Kasumi-1 (cell line): ENCODE data around the gene DYNC2H1.
"Not testable (repeated sequence)": the region's sequence is repeated elsewhere in the genome, so short reads cannot be mapped to it uniquely, and the experiment has no call there.

ENCODE experiments used
- DNase-seq, 2 experiments: peaks; one replicate each; lab custom pipeline; 2025; lab: John Stamatoyannopoulos, UW

DYNC2H1 gene

GRCh38 chr11:103368145-103368544 lies 258.9 kb downstream of the DYNC2H1 start:
- DNase-seq, result no peak

- peak; percentile 58 to 59 for DNase-seq
Measured at GRCh38 chr11:103370076-103370475, 260.9 kb downstream of the DYNC2H1 start.

- no peak for DNase-seq
Measured at GRCh38 chr11:103372906-103373305, 263.7 kb downstream of the DYNC2H1 start.

GRCh38 chr11:103374227-103374626 lies 265.0 kb downstream of the DYNC2H1 start:
- DNase-seq, result not testable (repeated sequence)

GRCh38 chr11:103378931-103379330 lies 269.7 kb downstream of the DYNC2H1 start:
- no peak for DNase-seq

GRCh38 chr11:103380031-103380430 lies 270.8 kb downstream of the DYNC2H1 start:
- no peak for DNase-seq

GRCh38 chr11:103384652-103385051 lies 275.4 kb downstream of the DYNC2H1 start:
- no peak for DNase-seq

- DNase-seq, result no peak
Measured at GRCh38 chr11:103395612-103396011, 286.4 kb downstream of the DYNC2H1 start.

GRCh38 chr11:103396237-103396636 lies 287.0 kb downstream of the DYNC2H1 start:
- DNase-seq, result no peak

GRCh38 chr11:103397369-103397768 lies 288.1 kb downstream of the DYNC2H1 start:
- DNase-seq, result no peak

GRCh38 chr11:103398829-103399228 lies 289.6 kb downstream of the DYNC2H1 start:
- no peak for DNase-seq

- DNase-seq, result no peak
Measured at GRCh38 chr11:103406357-103406756, 297.1 kb downstream of the DYNC2H1 start.

- DNase-seq, result no peak
Measured at GRCh38 chr11:103407641-103408040, 298.4 kb downstream of the DYNC2H1 start.

- DNase-seq, result no peak
Measured at GRCh38 chr11:103413266-103413888, 304.2 kb downstream of the DYNC2H1 start.

- DNase-seq, result no peak
Measured at GRCh38 chr11:103418014-103418413, 308.8 kb downstream of the DYNC2H1 start.

GRCh38 chr11:103420593-103420992 lies 311.4 kb downstream of the DYNC2H1 start:
- DNase-seq, result no peak

GRCh38 chr11:103433386-103434072 lies 324.3 kb downstream of the DYNC2H1 start:
- DNase-seq, result no peak

- no peak for DNase-seq
Measured at GRCh38 chr11:103434073-103434411, 324.8 kb downstream of the DYNC2H1 start.

- DNase-seq, result no peak
Measured at GRCh38 chr11:103436131-103436770, 327.0 kb downstream of the DYNC2H1 start.

- DNase-seq, result no peak
Measured at GRCh38 chr11:103441021-103441420, 331.8 kb downstream of the DYNC2H1 start.

- DNase-seq, result no peak
Measured at GRCh38 chr11:103448966-103449365, 339.7 kb downstream of the DYNC2H1 start.

- DNase-seq, result no peak
Measured at GRCh38 chr11:103450241-103450640, 341.0 kb downstream of the DYNC2H1 start.

- DNase-seq, result no peak
Measured at GRCh38 chr11:103453126-103453525, 343.9 kb downstream of the DYNC2H1 start.
